OCI-LY3 (cell line): ENCODE results near the gene RGMA.

Experiments
- CTCF ChIP-seq: fragments of 200-600, 300-600 bp; sonication (generic); IDR thresholded peaks from 2 replicates; pipeline ENCODE4 v1.5.1; 2014; ENCODE audit warnings: antibody characterized with exemption, low read length, low read depth
- EZH2phosphoT487 ChIP-seq: fragments of 200-600 bp; shearing (Covaris generic); IDR thresholded peaks from 2 replicates; pipeline ENCODE4 v1.6.1; 2018; ENCODE audit warnings: antibody characterized with exemption, mixed run types, low read depth

DNA sequence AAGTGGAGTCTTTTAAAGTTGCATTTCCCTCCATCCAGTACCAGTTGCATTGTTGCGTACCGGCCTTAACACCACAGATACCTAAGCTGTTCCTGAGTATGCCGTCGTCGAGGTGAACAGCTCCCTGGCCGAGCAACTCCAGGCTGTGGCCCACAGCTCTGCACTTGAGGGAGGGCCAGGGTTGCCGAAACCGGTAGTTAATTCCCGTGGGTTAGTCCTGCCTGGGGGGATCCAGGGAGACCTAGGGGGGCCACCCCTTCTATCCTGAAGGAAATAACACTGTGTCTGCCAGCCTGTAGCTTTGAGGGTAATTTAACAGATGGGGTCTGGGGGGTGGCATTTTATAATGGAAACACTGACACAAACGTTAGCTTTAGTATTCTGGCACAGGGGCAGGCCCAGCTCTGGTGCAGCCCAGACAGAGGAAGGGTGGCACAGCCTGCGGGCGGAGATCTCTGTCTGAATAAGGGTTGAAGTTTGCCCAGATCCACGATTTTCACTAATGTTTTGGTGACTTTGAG, 60.8 kb downstream of the RGMA start:
- TF ChIP-seq EZH2phosphoT487 (no peak), CTCF (no peak)
